HEK293 (cell line): ENCODE results near the gene PHYH.

Experiments used
- CTCF ChIA-PET: fragments of 350-600 bp; formaldehyde crosslinking; extraction: SDS; loops from one replicate; lab custom pipeline; 2021; ENCODE audit warnings: antibody characterized with exemption; lab: Yijun Ruan, JAX
- POLR2A ChIA-PET: fragments of 300-600 bp; formaldehyde crosslinking; extraction: SDS; loops from one replicate; lab custom pipeline; 2020; ENCODE audit warnings: antibody characterized with exemption, inconsistent platforms; lab: Yijun Ruan, JAX
- H3K27ac ChIP-seq: fragments of 200-500 bp; sonication (Bioruptor generic); 2 replicates; pipeline ENCODE4 v1.5.1; 2014; ENCODE audit warnings: low read depth, low read length, control low read depth, inconsistent platforms; ENCODE audit errors: extremely low read depth
- H3K36me3 ChIP-seq, 2 experiments: fragments of 200-500 bp in 1 of 2; sonication (Bioruptor generic) in 1 of 2; 1 replicate in 1 of 2; 2 replicates in 1 of 2; pipeline ENCODE4 v1.5.1; 2014 to 2017; ENCODE audit warnings: inconsistent platforms in 2 of 2, low read length in 2 of 2; ENCODE audit not compliant: control insufficient read depth in 2 of 2, insufficient read depth in 1 of 2
- H3K4me1 ChIP-seq: fragments of 200-500 bp; sonication (Bioruptor generic); 2 replicates; pipeline ENCODE4 v1.5.1; 2014; ENCODE audit warnings: mild to moderate bottlenecking, low read length, inconsistent platforms; ENCODE audit not compliant: control insufficient read depth, insufficient read depth
- H3K4me3 ChIP-seq: 2 replicates; pipeline ENCODE4 v1.5.1; 2011; ENCODE audit warnings: low read depth, mild to moderate bottlenecking, control low read depth, low read length, moderate library complexity
- H3K9me3 ChIP-seq: fragments of 200-500 bp; sonication (Bioruptor generic); 2 replicates; pipeline ENCODE4 v1.5.1; 2014; ENCODE audit warnings: low read depth, low read length, inconsistent platforms; ENCODE audit not compliant: control insufficient read depth, insufficient read depth
- OSR2 ChIP-seq: fragments of 450-650 bp; formaldehyde crosslinking; IDR thresholded peaks from 2 replicates; pipeline ENCODE4 v1.5.1; 2016; ENCODE audit warnings: missing biosample characterization, missing genetic modification characterization
- OVOL3 ChIP-seq: fragments of 450-650 bp; formaldehyde crosslinking; IDR thresholded peaks from 2 replicates; pipeline ENCODE4 v1.5.1; 2016; ENCODE audit warnings: missing biosample characterization, missing genetic modification characterization
- PRDM1 ChIP-seq: fragments of 450-650 bp; formaldehyde crosslinking; IDR thresholded peaks from 2 replicates; pipeline ENCODE4; 2016; ENCODE audit warnings: missing biosample characterization, missing genetic modification characterization
- RBAK ChIP-seq: fragments of 450-650 bp; formaldehyde crosslinking; IDR thresholded peaks from 2 replicates; pipeline ENCODE4 v1.5.1; 2016; ENCODE audit warnings: missing biosample characterization, missing genetic modification characterization
- ZBTB21 ChIP-seq: fragments of 450-650 bp; formaldehyde crosslinking; IDR thresholded peaks from 2 replicates; pipeline ENCODE4 v1.5.1; 2017; ENCODE audit warnings: missing biosample characterization, missing genetic modification characterization
- ZFP37 ChIP-seq: fragments of 450-650 bp; formaldehyde crosslinking; IDR thresholded peaks from 2 replicates; pipeline ENCODE4 v1.5.1; 2016; ENCODE audit warnings: missing biosample characterization, missing genetic modification characterization
- ZNF140 ChIP-seq: fragments of 450-650 bp; formaldehyde crosslinking; IDR thresholded peaks from 2 replicates; pipeline ENCODE4 v1.5.1; 2016; ENCODE audit warnings: missing biosample characterization, missing genetic modification characterization
- ZNF214 ChIP-seq: fragments of 450-650 bp; formaldehyde crosslinking; IDR thresholded peaks from 2 replicates; pipeline ENCODE4 v1.5.1; 2017; ENCODE audit warnings: missing biosample characterization, mild to moderate bottlenecking, missing genetic modification characterization, borderline replicate concordance
- ZNF426 ChIP-seq: fragments of 450-650 bp; formaldehyde crosslinking; IDR thresholded peaks from 2 replicates; pipeline ENCODE4 v1.5.1; 2017; ENCODE audit warnings: missing biosample characterization, missing genetic modification characterization, mild to moderate bottlenecking, inconsistent platforms, moderate library complexity
- ZNF600 ChIP-seq: fragments of 450-650 bp; formaldehyde crosslinking; IDR thresholded peaks from 2 replicates; pipeline ENCODE4 v1.5.1; 2016; ENCODE audit warnings: missing biosample characterization, missing genetic modification characterization
- ZNF654 ChIP-seq: fragments of 450-650 bp; formaldehyde crosslinking; IDR thresholded peaks from 2 replicates; pipeline ENCODE4 v1.5.1; 2016; ENCODE audit warnings: low read depth, missing biosample characterization, missing genetic modification characterization
- ZNF701 ChIP-seq: fragments of 450-650 bp; formaldehyde crosslinking; IDR thresholded peaks from 2 replicates; pipeline ENCODE4 v1.5.1; 2016; ENCODE audit warnings: missing biosample characterization, missing genetic modification characterization
- ZNF76 ChIP-seq: fragments of 450-650 bp; formaldehyde crosslinking; IDR thresholded peaks from 2 replicates; pipeline ENCODE4; 2016; ENCODE audit warnings: low read depth, missing biosample characterization, missing genetic modification characterization, borderline replicate concordance
- ZNF785 ChIP-seq: fragments of 450-650 bp; formaldehyde crosslinking; IDR thresholded peaks from 2 replicates; pipeline ENCODE4 v1.5.1; 2016; ENCODE audit warnings: missing biosample characterization, missing genetic modification characterization
- ZSCAN23 ChIP-seq: fragments of 450-650 bp; formaldehyde crosslinking; IDR thresholded peaks from 2 replicates; pipeline ENCODE4 v1.5.1; 2016; ENCODE audit warnings: missing biosample characterization, missing genetic modification characterization
- TF ChIP-seq, protein P1 (sequence below): fragments of 450-650 bp; formaldehyde crosslinking; IDR thresholded peaks from 2 replicates; pipeline ENCODE4 v1.5.1; 2016; ENCODE audit warnings: missing biosample characterization, missing genetic modification characterization, low read depth
- TF ChIP-seq, protein P2 (sequence below): fragments of 450-650 bp; formaldehyde crosslinking; IDR thresholded peaks from 2 replicates; pipeline ENCODE4 v1.5.1; 2016; ENCODE audit warnings: missing biosample characterization, missing genetic modification characterization
- TF ChIP-seq, protein P3 (sequence below): fragments of 450-650 bp; formaldehyde crosslinking; IDR thresholded peaks from 2 replicates; pipeline ENCODE4 v1.5.1; 2016; ENCODE audit warnings: missing biosample characterization, missing genetic modification characterization
- TF ChIP-seq, protein P4 (sequence below): fragments of 450-650 bp; formaldehyde crosslinking; IDR thresholded peaks from 2 replicates; pipeline ENCODE4 v1.5.1; 2017; ENCODE audit warnings: missing biosample characterization, mild to moderate bottlenecking, missing genetic modification characterization, moderate library complexity
- TF ChIP-seq, protein P5 (sequence below): fragments of 450-650 bp; formaldehyde crosslinking; IDR thresholded peaks from 2 replicates; pipeline ENCODE4 v1.5.1; 2016; ENCODE audit warnings: missing biosample characterization, missing genetic modification characterization

Gene PHYH

DNA sequence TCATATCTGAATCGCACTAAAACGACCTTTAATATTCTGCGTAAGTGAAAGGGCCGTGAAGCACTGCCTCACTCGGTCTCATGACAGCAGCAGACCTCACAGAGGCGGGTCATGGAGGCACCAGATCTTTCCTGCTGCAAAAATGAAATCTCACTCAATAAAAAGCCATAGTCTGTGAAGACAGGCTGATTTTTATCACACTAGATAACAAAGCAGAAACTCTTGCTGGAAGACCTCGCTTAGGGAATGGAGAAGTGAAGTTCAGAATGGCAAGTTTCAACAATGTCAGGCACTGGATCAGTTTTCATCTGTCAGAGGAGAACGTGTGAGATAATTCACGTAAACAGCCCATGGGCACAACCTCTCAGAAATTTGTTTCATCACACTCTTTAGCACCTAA is 40.2 kb upstream of the PHYH start:
- H3K4me1 ChIP-seq, result peaks cover 3% of the 10 kb centered on the region
- H3K4me3 ChIP-seq, result no peak overlapping the region
- ChIA-PET POLR2A (no interaction called here), CTCF (interaction anchor here (1.0 kb wide), 1 partner anchor 38 kb away, joined by 4 read pairs; no protein-coding TSS in a partner anchor)
- H3K36me3 ChIP-seq, result peaks cover 22 to 63% of the 10 kb centered on the region in 2 experiments
- H3K9me3 ChIP-seq, result no peaks in the 10 kb centered on the region
- no peak overlapping the region for H3K27ac ChIP-seq
- TF ChIP-seq RBAK, result no peak
- no peak for TF ChIP-seq ZNF76
- TF ChIP-seq, protein P1, sequence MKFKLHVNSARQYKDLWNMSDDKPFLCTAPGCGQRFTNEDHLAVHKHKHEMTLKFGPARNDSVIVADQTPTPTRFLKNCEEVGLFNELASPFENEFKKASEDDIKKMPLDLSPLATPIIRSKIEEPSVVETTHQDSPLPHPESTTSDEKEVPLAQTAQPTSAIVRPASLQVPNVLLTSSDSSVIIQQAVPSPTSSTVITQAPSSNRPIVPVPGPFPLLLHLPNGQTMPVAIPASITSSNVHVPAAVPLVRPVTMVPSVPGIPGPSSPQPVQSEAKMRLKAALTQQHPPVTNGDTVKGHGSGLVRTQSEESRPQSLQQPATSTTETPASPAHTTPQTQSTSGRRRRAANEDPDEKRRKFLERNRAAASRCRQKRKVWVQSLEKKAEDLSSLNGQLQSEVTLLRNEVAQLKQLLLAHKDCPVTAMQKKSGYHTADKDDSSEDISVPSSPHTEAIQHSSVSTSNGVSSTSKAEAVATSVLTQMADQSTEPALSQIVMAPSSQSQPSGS, result no peak
- TF ChIP-seq OSR2 (tag by site-specific recombination), result no peak
- TF ChIP-seq ZNF600 (tag by site-specific recombination), result peak; percentile 72; the same call in 1 of the 2 replicates
- peak; percentile 84 for TF ChIP-seq PRDM1 (tag by site-specific recombination)
- TF ChIP-seq ZNF654 (tag by site-specific recombination), result no peak
- TF ChIP-seq ZNF140, result no peak
- TF ChIP-seq, protein P2, sequence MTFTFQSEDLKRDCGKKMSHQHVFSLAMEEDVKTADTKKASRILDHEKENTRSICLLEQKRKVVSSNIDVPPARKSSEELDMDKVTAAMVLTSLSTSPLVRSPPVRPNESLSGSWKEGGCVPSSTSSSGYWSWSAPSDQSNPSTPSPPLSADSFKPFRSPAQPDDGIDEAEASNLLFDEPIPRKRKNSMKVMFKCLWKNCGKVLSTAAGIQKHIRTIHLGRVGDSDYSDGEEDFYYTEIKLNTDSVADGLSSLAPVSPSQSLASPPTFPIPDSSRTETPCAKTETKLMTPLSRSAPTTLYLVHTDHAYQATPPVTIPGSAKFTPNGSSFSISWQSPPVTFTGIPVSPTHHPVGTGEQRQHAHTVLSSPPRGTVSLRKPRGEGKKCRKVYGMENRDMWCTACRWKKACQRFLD, result no peak
- TF ChIP-seq ZSCAN23 (tag by site-specific recombination), result no peak
- TF ChIP-seq, protein P3, sequence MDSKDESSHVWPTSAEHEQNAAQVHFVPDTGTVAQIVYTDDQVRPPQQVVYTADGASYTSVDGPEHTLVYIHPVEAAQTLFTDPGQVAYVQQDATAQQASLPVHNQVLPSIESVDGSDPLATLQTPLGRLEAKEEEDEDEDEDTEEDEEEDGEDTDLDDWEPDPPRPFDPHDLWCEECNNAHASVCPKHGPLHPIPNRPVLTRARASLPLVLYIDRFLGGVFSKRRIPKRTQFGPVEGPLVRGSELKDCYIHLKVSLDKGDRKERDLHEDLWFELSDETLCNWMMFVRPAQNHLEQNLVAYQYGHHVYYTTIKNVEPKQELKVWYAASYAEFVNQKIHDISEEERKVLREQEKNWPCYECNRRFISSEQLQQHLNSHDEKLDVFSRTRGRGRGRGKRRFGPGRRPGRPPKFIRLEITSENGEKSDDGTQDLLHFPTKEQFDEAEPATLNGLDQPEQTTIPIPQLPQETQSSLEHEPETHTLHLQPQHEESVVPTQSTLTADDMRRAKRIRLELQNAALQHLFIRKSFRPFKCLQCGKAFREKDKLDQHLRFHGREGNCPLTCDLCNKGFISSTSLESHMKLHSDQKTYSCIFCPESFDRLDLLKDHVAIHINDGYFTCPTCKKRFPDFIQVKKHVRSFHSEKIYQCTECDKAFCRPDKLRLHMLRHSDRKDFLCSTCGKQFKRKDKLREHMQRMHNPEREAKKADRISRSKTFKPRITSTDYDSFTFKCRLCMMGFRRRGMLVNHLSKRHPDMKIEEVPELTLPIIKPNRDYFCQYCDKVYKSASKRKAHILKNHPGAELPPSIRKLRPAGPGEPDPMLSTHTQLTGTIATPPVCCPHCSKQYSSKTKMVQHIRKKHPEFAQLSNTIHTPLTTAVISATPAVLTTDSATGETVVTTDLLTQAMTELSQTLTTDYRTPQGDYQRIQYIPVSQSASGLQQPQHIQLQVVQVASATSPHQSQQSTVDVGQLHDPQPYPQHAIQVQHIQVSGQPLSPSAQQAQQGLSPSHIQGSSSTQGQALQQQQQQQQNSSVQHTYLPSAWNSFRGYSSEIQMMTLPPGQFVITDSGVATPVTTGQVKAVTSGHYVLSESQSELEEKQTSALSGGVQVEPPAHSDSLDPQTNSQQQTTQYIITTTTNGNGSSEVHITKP, result 0 out of 2 replicates have a peak, but pooled peaks have one; percentile 36
- TF ChIP-seq ZFP37, result no peak

DNA sequence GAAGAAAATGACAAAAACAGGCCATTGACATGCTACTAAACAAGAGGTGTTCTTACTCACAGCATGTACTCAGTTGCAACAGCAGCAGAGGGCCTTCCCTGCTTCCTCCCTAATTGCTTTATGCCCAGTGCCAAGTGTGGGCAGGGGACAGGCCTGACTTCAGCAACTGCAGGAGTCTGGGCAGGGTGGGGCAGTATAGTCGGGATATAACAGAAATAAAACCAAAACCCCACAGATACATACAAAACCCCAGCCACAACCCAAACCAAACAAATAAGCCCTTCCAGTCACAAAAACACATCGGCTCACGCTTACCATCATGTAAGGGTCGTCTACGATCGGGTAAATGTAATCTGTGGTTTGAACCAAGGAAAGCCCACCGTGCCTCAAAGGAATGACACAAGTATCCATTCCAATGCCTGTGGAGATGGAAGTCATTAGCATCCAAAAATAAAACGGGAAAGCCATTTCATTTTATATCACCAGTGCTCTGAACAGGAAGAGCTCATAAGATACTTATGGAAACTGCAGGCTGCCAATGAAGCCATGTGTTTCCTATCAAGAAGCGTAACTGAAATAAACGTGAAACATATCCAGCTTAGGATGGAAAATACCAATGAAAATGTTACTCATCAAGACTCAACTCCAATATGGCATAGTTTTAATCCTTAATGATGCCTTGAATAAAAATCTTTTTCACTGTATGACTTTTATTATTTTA is 38.7 kb upstream of the PHYH start:
- Histone ChIP-seq H3K9me3 (no peaks in the 10 kb centered on the region), H3K27ac (no peak overlapping the region), H3K4me1 (peaks cover 3% of the 10 kb centered on the region), H3K36me3 (peaks cover 31 to 67% of the 10 kb centered on the region in 2 experiments), H3K4me3 (no peak overlapping the region)
- CTCF ChIA-PET, result no interaction called here
- POLR2A ChIA-PET, result no interaction called here
- TF ChIP-seq ZBTB21 (tag by site-specific recombination) (no peak), ZNF701 (tag by site-specific recombination) (no peak), ZNF785 (tag by site-specific recombination) (no peak), ZNF214 (tag by site-specific recombination) (no peak), ZNF426 (tag by site-specific recombination) (no peak), ZNF654 (tag by site-specific recombination) (no peak), OVOL3 (no peak)
- TF ChIP-seq, protein P4, sequence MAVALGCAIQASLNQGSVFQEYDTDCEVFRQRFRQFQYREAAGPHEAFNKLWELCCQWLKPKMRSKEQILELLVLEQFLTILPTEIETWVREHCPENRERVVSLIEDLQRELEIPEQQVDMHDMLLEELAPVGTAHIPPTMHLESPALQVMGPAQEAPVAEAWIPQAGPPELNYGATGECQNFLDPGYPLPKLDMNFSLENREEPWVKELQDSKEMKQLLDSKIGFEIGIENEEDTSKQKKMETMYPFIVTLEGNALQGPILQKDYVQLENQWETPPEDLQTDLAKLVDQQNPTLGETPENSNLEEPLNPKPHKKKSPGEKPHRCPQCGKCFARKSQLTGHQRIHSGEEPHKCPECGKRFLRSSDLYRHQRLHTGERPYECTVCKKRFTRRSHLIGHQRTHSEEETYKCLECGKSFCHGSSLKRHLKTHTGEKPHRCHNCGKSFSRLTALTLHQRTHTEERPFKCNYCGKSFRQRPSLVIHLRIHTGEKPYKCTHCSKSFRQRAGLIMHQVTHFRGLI (tag by site-specific recombination), result no peak
- TF ChIP-seq, protein P5, sequence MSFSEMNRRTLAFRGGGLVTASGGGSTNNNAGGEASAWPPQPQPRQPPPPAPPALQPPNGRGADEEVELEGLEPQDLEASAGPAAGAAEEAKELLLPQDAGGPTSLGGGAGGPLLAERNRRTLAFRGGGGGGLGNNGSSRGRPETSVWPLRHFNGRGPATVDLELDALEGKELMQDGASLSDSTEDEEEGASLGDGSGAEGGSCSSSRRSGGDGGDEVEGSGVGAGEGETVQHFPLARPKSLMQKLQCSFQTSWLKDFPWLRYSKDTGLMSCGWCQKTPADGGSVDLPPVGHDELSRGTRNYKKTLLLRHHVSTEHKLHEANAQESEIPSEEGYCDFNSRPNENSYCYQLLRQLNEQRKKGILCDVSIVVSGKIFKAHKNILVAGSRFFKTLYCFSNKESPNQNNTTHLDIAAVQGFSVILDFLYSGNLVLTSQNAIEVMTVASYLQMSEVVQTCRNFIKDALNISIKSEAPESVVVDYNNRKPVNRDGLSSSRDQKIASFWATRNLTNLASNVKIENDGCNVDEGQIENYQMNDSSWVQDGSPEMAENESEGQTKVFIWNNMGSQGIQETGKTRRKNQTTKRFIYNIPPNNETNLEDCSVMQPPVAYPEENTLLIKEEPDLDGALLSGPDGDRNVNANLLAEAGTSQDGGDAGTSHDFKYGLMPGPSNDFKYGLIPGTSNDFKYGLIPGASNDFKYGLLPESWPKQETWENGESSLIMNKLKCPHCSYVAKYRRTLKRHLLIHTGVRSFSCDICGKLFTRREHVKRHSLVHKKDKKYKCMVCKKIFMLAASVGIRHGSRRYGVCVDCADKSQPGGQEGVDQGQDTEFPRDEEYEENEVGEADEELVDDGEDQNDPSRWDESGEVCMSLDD, result no peak
